NCI-H2107 (cell line): ENCODE results near the gene MOCS1.

Experiments
- DNase-seq: peaks from one replicate; lab custom pipeline; 2025; lab: John Stamatoyannopoulos, UW

Gene MOCS1

DNA sequence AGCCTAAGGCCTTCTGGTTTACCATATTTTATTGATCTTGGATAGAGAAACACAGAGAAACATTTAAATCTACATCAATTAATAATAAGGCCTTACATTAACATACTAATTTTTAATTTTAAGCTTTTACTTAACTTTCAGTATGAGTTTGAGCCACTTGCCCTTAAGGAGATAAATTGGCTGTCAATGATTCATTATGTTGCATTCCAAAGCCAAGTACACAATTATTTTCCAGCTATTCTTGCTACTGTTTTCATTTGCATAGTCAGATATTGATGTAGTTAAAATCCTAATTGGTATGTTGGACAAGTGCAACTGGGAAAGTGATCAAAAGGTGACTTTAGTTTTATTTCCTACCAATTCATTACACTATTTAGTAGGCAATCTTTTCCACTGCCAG, 58.2 kb downstream of the MOCS1 start:
- no peak for DNase-seq

DNA sequence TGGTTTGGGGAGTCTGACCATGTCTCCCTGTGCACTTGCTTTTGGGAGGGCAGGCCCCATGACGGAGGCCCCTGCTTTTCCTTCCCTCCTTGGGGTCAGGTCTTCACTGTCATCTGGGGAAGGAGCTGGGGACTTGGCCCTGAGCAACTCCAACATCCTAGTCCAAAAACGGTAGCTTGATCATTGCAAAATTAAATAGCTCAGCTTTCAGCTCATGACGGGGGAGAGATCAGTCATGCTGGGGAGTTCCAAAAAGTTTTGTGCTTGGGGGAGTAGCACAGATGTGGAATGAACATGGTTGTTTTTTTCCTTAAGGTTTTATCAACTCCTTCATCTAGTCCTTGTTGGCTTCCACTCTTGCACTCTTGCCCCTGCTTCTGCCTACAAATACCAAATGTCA, 60.8 kb downstream of the MOCS1 start:
- no peak for DNase-seq

DNA sequence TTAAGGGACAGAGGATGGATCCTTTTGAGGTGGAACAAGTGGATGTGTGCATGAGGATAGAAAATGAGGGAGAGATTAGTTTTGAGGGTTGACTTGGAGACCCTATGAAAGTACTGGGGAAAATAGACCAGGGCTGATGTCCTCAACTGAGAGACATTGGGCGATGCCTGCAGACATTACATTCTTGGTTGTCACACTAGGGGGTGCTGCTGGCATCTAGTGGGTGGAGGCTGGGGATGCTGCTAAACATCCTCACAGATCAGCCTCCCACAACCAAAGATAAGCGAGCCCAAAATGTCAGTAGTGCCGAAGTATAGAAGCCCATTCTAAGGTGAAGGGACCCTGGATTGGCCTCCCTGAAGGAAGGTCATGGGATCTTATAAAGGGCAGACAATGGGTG, 63.3 kb downstream of the MOCS1 start:
- no peak for DNase-seq

DNA sequence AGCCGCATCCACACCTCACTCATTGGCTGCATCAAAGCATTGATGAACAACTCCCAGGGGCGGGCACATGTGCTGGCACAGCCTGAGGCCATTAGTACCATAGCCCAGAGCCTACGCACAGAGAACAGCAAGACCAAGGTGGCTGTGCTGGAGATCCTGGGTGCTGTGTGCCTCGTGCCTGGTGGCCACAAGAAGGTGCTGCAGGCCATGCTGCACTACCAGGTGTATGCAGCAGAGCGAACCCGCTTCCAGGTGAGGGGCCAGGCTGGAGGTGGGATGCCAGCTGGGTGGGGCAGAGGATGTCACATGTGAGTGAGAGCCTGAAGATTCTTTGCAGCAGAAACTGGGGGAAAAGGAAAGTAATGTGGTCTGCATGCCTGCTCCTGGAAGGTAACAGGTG, 66.7 kb downstream of the MOCS1 start:
- DNase-seq, result no peak

DNA sequence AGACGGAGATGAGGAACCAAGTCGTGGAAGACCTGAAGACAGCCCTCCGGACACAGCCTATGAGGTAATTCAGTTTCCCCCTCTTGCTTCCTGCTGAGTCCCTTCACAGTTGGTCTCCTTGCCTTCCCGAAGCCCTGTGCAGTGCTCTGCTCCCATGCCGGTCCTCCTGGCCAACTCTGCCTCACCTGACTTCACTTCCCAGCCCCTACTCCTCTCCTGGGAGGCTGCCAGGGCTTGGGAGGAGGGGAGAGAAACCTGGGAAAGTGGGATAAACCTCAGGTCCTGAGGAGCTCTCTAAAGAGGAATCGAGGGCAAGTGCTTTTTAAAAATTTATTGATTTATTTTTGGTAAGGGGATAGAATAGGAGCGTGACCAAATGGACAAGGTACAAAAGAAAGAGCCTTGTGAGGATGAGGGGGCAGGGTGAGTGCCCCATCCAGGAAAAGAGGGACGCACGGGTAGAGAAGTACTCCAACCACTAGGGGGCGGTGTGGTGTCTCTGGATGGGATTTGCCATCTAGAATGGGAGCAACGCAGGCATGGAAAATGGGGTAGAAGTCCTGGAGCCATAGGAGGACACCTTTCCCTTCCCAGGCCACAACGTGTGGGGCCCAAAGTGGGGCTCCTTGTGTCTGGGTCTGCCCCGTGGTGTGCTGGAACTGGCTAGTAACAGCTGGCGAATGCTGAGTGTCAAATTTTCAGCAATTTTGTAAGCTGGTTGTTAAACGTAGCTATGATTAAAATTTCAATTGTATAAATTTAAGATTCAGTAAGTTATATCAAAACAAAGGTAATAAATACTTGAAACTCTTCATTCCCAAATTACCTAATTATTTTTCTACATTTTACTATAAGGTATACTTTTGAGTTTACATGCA, 69.0 kb downstream of the MOCS1 start:
- DNase-seq, result no peak

DNA sequence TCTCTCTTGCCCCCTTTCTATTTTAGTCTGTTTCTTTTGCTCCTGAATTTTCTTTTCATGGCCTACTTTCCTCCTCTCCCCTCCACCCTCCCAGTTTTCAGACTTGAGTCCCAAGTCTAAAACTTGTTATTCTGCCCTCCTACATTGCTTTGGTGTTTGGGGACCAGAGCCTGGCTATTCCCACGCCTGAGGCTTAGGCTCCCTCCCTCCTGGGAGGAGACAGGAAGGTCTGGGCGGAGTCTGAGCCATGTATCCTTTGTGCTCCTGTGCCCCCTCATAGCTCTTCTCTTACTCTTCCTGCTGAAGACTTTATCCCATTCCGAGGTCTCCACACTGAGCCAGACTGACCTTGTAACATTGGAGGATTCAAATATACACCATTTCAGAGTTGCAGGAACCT, 72.6 kb downstream of the MOCS1 start:
- DNase-seq, result no peak

DNA sequence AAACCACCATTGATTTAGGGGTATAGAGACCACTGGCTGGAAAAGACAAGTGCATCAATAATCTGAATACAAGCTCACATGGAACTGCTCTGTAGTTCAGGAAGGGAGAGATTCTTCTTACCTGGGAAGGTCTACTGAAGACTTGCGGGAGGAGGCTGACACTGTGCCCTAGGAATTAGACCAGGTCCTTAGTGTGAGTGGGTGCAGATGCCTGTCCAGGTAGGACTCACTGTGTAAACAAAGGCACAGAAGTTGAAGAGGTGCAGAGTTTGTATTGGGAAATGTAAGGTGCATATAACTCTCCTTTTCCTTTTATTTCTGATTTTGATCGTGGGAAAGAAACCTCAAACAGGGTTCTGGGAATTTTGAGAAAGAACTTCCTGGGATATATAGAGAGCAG, 75.2 kb downstream of the MOCS1 start:
- no peak for DNase-seq

DNA sequence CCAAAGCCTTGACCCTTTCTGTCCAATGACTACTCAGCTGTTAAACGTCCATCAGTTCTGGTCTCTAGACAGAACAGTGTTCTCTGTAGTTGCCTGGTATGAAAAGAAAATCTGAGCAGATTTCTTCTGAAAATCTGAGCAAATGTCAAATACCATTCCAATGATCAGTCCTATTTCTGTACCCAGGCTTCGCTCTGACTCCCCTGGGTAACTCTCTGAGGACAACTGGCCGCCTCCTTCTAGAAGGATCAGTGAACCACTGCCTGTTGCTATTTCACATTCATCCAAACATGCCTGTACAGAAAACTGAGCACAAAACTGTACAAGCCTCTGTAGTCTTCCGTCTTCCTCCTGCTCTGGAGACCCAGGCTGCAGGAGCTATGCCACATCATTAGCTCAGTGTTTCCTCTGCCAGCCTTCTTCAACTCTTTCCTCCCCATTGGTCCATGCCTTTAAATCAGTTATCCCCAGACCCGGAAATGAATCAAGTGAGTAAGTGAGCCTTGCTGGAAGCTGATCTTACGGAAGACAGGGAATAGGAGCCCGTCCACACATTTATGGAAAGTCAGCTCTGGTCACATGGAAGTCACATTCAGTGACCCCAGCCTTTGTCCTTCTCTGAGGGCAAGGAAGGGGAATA, 78.8 kb downstream of the MOCS1 start:
- no peak for DNase-seq
